Right lobe of liver (tissue), 4 donors: ENCODE measurements around the gene C2CD3.

Experiments
- CTCF ChIP-seq, 4 donors: fragments of 200-600 bp in 3 of 4; fragments of 450-650 bp in 1 of 4; IDR thresholded peaks; one replicate each; pipeline versions ENCODE4 v1.5.1 to v1.8.0; 2016 to 2022; ENCODE audit warnings: antibody characterized with exemption in 4 of 4, mild to moderate bottlenecking in 2 of 4
- POLR2A ChIP-seq: fragments of 450-650 bp; IDR thresholded peaks from one replicate; pipeline ENCODE4 v1.6.1; 2017; ENCODE audit warnings: antibody characterized with exemption, mild to moderate bottlenecking
- donor health status: DM: no; HTN: no; CAD: no.
- donor health status: DM: no; HTN: no; CAD: no.
- donor health status: DM: no; HTN: yes; CAD: no.

- peak in 2 of 4 donors; percentile 17 to 22 for TF ChIP-seq CTCF (IDR thresholded peaks at IDR 0.05)
- no peak for TF ChIP-seq POLR2A
Observed at GRCh38 chr11:74090701-74091100, 80.1 kb downstream of the C2CD3 start.
